Neural crest cell (in vitro differentiated cells): Measurements from ENCODE around the gene OSM. TPM values are rescaled to one million over a fixed set of nuclear protein-coding genes. Genes with fewer than 3 reads are reported as not detected.

Experiments used
- DNase-seq: peaks from one replicate; pipeline ENCODE4 v3.0.0; 2021; ENCODE audit warnings: low read depth, mixed read lengths, low spot score
- H3K27ac Mint-ChIP-seq: one replicate; pipeline ENCODE4 v1.8.0; 2021; ENCODE audit warnings: mild to moderate bottlenecking, mixed read lengths; ENCODE audit not compliant: unreplicated experiment
- H3K27me3 Mint-ChIP-seq: 2 replicates; pipeline ENCODE4 v1.8.0; 2021; ENCODE audit warnings: low read depth, mild to moderate bottlenecking, mixed read lengths
- H3K36me3 Mint-ChIP-seq: 2 replicates; pipeline ENCODE4 v1.8.0; 2021; ENCODE audit warnings: low read depth, mild to moderate bottlenecking, mixed read lengths
- H3K4me1 Mint-ChIP-seq: 2 replicates; pipeline ENCODE4 v1.8.0; 2021; ENCODE audit warnings: mixed read lengths
- H3K4me3 Mint-ChIP-seq: one replicate; pipeline ENCODE4 v1.8.0; 2021; ENCODE audit warnings: mild to moderate bottlenecking, mixed read lengths
- H3K9me3 Mint-ChIP-seq: 2 replicates; pipeline ENCODE4 v1.8.0; 2021; ENCODE audit warnings: mixed read lengths
- total RNA-seq: library from RNA; stranded (reverse); gene quantifications from 2 replicates; pipeline ENCODE4 v1.2.1, GENCODE V29; 2021
- TF ChIP-seq, protein P1 (sequence below): fragments of 200-600 bp; sonication (generic); conservative IDR thresholded peaks from 2 replicates; pipeline ENCODE4 v1.5.0; 2021; ENCODE audit warnings: antibody characterized with exemption, mild to moderate bottlenecking

Gene OSM
- total RNA-seq, 1 donor from 2014 or later: not detected

- Mint-ChIP-seq H3K9me3 (no peaks in the 10 kb centered on the region), H3K27ac (no peak overlapping the region), H3K27me3 (no peaks in the 10 kb centered on the region), H3K4me3 (no peak overlapping the region), H3K4me1 (peaks cover 21% of the 10 kb centered on the region), H3K36me3 (no peaks in the 10 kb centered on the region)
- no peak for DNase-seq
- TF ChIP-seq, protein P1, sequence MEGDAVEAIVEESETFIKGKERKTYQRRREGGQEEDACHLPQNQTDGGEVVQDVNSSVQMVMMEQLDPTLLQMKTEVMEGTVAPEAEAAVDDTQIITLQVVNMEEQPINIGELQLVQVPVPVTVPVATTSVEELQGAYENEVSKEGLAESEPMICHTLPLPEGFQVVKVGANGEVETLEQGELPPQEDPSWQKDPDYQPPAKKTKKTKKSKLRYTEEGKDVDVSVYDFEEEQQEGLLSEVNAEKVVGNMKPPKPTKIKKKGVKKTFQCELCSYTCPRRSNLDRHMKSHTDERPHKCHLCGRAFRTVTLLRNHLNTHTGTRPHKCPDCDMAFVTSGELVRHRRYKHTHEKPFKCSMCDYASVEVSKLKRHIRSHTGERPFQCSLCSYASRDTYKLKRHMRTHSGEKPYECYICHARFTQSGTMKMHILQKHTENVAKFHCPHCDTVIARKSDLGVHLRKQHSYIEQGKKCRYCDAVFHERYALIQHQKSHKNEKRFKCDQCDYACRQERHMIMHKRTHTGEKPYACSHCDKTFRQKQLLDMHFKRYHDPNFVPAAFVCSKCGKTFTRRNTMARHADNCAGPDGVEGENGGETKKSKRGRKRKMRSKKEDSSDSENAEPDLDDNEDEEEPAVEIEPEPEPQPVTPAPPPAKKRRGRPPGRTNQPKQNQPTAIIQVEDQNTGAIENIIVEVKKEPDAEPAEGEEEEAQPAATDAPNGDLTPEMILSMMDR: no peak
These were observed 9.4 kb upstream of the OSM start for GRCh38 chr22:30276039-30276438.

DNA sequence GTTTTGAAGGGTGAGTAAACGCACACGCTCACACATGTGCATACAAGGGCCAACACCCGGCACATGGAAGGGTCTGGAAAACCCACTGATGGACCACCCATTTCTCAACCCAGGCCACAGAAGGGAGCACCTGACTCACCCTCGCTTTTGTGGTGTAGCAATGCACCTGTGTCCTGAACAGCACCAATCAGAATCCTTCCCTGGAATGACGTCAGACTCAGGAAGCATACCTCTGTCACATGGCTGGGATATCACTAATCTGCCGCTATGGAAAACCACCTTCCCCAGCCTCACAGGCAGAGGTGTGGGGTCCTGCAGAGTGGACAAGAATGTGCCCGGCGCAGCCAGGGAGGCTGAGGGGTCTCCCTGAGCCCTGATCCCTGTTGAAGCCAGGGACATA, 9.0 kb upstream of the OSM start:
- no peak overlapping the region for H3K27ac Mint-ChIP-seq
- no peaks in the 10 kb centered on the region for H3K9me3 Mint-ChIP-seq
- H3K27me3 Mint-ChIP-seq: no peaks in the 10 kb centered on the region

DNA sequence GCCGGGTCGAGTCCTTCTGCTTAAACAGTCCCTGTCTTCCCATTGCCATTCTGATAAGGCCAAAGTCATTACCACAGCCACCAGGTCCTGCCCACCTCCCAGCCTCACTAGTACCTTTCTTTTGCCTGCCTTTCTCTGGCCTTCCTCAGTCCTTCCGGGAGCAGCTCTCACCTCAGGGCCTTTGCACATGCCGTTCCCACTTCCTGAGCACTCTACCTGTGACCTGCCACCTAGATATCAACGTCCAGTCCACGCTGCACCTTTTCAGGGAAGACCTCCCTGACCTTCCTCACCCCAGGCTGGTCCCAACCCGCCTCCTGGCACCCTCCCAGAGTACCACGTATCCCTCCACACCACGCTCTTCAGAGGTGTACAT, 7.8 kb upstream of the OSM start:
- TF ChIP-seq, protein P1: no peak
- no peak overlapping the region for H3K27ac Mint-ChIP-seq
- H3K36me3 Mint-ChIP-seq: no peaks in the 10 kb centered on the region
- H3K4me3 Mint-ChIP-seq: no peak overlapping the region
- peaks cover 18% of the 10 kb centered on the region for H3K4me1 Mint-ChIP-seq
- no peak for DNase-seq
- no peaks in the 10 kb centered on the region for H3K9me3 Mint-ChIP-seq
- no peaks in the 10 kb centered on the region for H3K27me3 Mint-ChIP-seq

More for the DNA sequence above, 9.0 kb upstream of the OSM start:
- Mint-ChIP-seq H3K4me3 (no peak overlapping the region), H3K4me1 (peaks cover 21% of the 10 kb centered on the region), H3K36me3 (no peaks in the 10 kb centered on the region)
- no peak for DNase-seq
- TF ChIP-seq, protein P1: no peak

DNA sequence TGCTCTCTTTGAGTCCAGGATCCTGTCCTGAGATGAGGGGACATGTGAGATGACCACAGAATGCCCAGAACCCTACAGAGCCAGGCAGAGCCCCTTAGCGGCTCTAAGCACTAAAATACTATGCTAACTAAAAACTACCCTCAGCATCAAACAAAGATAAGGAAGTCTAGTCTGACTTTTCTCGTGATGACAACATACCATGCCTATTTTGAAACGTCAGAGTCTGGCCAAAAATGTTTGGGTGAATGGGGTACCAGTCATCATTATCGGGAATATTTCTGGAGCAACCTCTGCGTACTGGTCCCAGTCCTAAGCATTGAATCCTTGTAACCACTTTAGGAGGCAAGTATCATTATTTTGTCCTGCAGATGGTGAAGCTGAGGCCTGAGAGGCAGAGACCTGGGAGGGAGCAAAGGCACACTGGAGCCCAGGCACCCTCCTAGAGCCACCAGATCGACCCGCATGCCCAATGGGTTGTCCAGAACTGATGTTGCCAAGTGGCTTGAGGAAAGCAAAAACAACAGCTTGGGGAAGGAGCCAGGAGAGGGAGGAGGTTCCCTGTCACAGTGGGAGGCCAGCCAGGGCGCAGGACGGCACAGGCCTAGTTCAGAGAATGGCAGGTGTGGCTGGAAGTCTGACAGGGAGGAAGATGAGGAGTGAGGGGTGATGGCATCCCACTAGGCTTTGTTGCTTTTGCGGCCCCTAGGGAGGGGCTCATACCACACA, 7.2 kb upstream of the OSM start:
- no peak overlapping the region for H3K27ac Mint-ChIP-seq
- no peaks in the 10 kb centered on the region for H3K36me3 Mint-ChIP-seq
- TF ChIP-seq, protein P1: no peak
- DNase-seq: no peak
- H3K4me1 Mint-ChIP-seq: peaks cover 16% of the 10 kb centered on the region
- no peaks in the 10 kb centered on the region for H3K9me3 Mint-ChIP-seq
- H3K4me3 Mint-ChIP-seq: no peak overlapping the region
- no peaks in the 10 kb centered on the region for H3K27me3 Mint-ChIP-seq

DNA sequence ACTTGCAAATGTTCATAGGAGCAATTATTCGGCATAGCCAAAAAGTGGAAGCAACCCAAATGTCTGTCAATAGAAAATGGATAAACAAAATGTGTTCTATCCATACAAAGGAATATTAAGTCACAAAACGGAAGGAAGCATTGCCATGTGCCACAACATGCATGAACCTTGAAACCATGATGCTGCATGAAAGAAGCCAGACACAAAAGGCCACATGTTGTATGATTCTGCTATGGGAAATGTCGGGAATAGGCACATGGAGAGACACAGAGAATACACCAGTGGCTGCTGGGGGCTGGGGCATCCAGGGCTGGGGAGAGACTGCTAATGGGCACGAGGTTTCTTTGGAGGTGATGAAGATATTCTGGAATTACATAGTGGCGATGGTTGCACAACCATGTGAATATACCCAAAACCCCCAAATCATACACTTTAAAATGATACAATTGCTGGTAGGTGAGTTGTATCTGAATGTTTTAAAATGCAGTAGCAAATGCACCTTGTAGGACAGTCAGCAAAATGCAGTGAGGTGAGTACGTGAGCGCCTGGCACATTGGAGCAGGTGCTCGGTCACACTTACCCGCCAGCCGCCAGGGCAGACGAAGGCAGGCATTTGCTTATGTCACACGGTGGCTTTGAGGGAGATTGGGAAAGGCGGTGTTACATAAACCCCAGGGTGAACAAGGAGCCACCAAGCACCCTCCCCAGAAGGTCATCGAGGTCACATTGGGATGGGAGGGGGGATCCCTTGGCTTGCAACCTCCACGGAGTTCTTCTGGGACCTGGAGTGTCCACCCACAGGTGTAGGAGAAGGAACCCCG, 6.3 kb upstream of the OSM start:
- Mint-ChIP-seq H3K4me1 (peaks cover 9% of the 10 kb centered on the region), H3K27me3 (no peaks in the 10 kb centered on the region), H3K4me3 (no peak overlapping the region), H3K9me3 (no peaks in the 10 kb centered on the region), H3K27ac (no peak overlapping the region), H3K36me3 (no peaks in the 10 kb centered on the region)
- DNase-seq: no peak
- TF ChIP-seq, protein P1: no peak
